Psoas muscle (tissue), 8 donors: ENCODE results near the gene PEX14. TPM values are rescaled to one million over a fixed set of nuclear protein-coding genes. Genes with fewer than 3 reads are reported as not detected.
A peak's percentile ranks its signal among the peaks of the same experiment; 100 is the strongest.

Experiments
- ATAC-seq, 4 donors: fragments of 200-7000 bp; cut with Tn5 transposase; one replicate each; pipeline ENCODE4 v1.9.1; 2020; ENCODE audit warnings: moderate library complexity in 3 of 4, mild to moderate bottlenecking in 2 of 4
- DNase-seq, 2 donors: peaks; one replicate each; pipeline ENCODE4 v3.0.0-alpha.2; 2020
- H3K27ac ChIP-seq: fragments of 200-600 bp; one replicate; pipeline ENCODE4 v1.8.0; 2022
- H3K27me3 ChIP-seq, 3 donors: fragments of 200-600 bp in 1 of 3; one replicate each; pipeline versions ENCODE4 v1.6.1 to v1.8.0; 2013 to 2022; ENCODE audit warnings: low read length in 2 of 3, mild to moderate bottlenecking in 2 of 3, moderate library complexity in 1 of 3; ENCODE audit not compliant: insufficient read depth in 3 of 3
- H3K36me3 ChIP-seq, 2 donors: fragments of 200-600 bp in 1 of 2; one replicate each; pipeline versions ENCODE4 v1.6.1 to v1.8.0; 2013 to 2022; ENCODE audit warnings: low read depth in 1 of 2, mild to moderate bottlenecking in 1 of 2, moderate library complexity in 1 of 2; ENCODE audit not compliant: insufficient read depth in 1 of 2
- H3K4me1 ChIP-seq: fragments of 200-600 bp; one replicate; pipeline ENCODE4 v1.8.0; 2022
- H3K4me3 ChIP-seq: fragments of 200-600 bp; one replicate; pipeline ENCODE4 v1.8.0; 2022; ENCODE audit warnings: mild to moderate bottlenecking
- H3K9me3 ChIP-seq: fragments of 200-600 bp; one replicate; pipeline ENCODE4 v1.8.0; 2022
- WGBS, 3 donors: extraction: QIAGEN DNeasy Blood & Tissue Kit; methylation state at CpG; one replicate each; pipeline versions ENCODE4 v1.1.6 to v1.1.7; 2013; 5-methylcytosine and 5-hydroxymethylcytosine counted together
- intact Hi-C, 2 donors: fragments of 100-400 bp; cut with DNase I; formaldehyde crosslinking; loops; one replicate each; pipeline versions ENCODE4 v1.11.0 to v1.14.2; 2022
- polyA plus RNA-seq, 3 donors: library from polyadenylated mRNA; stranded (reverse); fragments of 200-250 nt; gene quantifications; one replicate each; pipeline ENCODE4 v1.2.3, GENCODE V29; 2013
- total RNA-seq, 4 donors: library from RNA; stranded (reverse); fragmentation: NEBNext Ultra II Directional in 2 of 4; extraction: Animal tissue kit (Norgen Biotek cat#: 25700) in 2 of 4; gene quantifications; one replicate each; pipeline versions ENCODE4 v1.2.1 to v1.2.4, GENCODE V29; 2021 to 2023
- TF ChIP-seq, protein P1 (sequence below): fragments of 200-600 bp; IDR thresholded peaks from one replicate; pipeline ENCODE4 v1.8.0; 2022; ENCODE audit warnings: antibody characterized with exemption
- donor health status: healthy with polysubstance abuse.
- donor health status: DM: no; HTN: no; CAD: no; lungs with moderate emphysema.
- donor health status: Bipolar disorder and iron deficiency.
- donor health status: healthy.
- donor health status: DM: yes; HTN: yes; CAD: no.
- donor health status: DM: no; HTN: no; CAD: no.
- donor health status: DM: no; HTN: no; CAD: no.
- donor health status: DM: yes; HTN: yes; CAD: no.

The PEX14 gene
- total and polyA plus RNA-seq, 7 donors, result 13.7 to 23.5 (median 20.7) TPM

DNA sequence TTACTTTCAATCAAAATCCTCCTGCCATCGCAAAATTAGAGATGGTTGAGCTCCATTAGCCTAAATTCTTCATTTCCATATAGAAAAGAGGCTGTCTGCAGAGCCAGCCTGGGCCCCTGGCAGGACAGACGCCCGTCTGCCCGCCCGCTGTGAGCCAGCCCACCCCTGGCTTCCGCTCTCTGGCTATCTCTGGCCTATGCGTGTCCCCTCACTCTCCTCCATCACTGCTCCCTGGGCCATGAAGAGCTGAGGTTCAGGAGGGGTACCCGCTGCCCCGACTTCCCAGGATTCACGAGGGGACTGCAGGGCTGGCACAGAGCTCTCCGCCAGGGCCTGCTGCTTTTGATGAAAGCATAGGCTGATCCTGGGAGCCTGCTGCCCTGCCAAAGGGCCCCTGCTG is 204.1 kb downstream of the PEX14 start:
- no peak overlapping the region for H3K4me3 ChIP-seq
- H3K9me3 ChIP-seq, result no peaks in the 10 kb centered on the region
- DNase-seq, result no peak
- ATAC-seq, result no peak
- H3K27ac ChIP-seq, result peak overlapping the region; percentile 36
- intact Hi-C loops, result loop anchor here in 1 of 2 donors (5.0 kb wide), 1 partner anchor 162 kb away; no protein-coding TSS in a partner anchor
- WGBS, 3 donors, result 88 to 97% (median 89%) methylated on average over 11 of the region's 11 CpGs
- H3K36me3 ChIP-seq, result no peaks in the 10 kb centered on the region
- TF ChIP-seq, protein P1, sequence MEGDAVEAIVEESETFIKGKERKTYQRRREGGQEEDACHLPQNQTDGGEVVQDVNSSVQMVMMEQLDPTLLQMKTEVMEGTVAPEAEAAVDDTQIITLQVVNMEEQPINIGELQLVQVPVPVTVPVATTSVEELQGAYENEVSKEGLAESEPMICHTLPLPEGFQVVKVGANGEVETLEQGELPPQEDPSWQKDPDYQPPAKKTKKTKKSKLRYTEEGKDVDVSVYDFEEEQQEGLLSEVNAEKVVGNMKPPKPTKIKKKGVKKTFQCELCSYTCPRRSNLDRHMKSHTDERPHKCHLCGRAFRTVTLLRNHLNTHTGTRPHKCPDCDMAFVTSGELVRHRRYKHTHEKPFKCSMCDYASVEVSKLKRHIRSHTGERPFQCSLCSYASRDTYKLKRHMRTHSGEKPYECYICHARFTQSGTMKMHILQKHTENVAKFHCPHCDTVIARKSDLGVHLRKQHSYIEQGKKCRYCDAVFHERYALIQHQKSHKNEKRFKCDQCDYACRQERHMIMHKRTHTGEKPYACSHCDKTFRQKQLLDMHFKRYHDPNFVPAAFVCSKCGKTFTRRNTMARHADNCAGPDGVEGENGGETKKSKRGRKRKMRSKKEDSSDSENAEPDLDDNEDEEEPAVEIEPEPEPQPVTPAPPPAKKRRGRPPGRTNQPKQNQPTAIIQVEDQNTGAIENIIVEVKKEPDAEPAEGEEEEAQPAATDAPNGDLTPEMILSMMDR, result no peak
- no peaks in the 10 kb centered on the region for H3K27me3 ChIP-seq
- H3K4me1 ChIP-seq, result peaks cover 74% of the 10 kb centered on the region

DNA sequence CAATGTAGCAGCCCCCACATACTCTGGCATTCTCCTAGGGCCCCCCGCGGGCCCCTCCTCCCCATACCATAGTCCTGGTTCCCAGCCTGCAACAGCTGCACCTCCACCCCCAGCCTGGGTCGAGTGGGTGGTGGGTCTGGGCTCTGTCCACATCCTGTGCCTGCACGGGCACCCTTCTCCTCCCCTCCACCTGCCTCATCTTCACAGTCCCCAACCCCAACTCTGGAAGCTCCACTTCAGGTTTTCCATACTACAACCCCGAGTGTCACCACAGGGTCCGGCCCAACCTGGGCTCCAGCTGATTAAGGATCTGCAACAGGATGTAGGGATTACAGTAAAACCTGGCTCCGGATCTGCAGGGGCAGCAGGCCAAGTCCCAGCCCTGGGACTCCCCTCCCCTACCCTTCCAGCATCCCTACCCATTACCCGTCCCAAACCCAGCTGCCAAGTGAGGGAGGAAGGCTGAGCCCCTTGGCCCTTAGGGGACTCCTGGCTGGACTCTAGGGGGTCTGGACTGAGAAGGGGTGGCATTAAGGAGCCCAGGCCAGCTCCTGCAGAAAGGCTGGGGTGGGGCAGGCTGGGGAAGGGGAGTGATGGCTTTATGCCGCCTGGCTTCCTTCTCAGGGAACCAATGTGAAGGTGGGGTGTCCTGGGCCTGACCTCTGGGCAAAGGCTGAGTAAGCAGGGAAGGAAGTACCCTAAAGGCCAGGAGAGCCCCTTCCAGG is 204.9 kb downstream of the PEX14 start:
- TF ChIP-seq, protein P1, result no peak
- Histone ChIP-seq H3K4me1 (peaks cover 82% of the 10 kb centered on the region), H3K36me3 (no peaks in the 10 kb centered on the region), H3K9me3 (no peaks in the 10 kb centered on the region), H3K27me3 (no peaks in the 10 kb centered on the region), H3K4me3 (no peak overlapping the region), H3K27ac (peak overlapping the region; percentile 36)
- WGBS, 3 donors, result 28 to 38% (median 29%) methylated on average over 9 of the region's 9 CpGs
- peak in 3 of 4 donors; percentile 16 to 28 (median 21) for ATAC-seq
- no peak for DNase-seq
- intact Hi-C loops, result loop anchor here (5.0 to 10.0 kb wide), 4 partner anchors 63 to 185 kb away; no protein-coding TSS in a partner anchor

Other genes starting within 250 kb of the PEX14 start
- 10 to 100 TPM; 25.1 to 39.2 (median 28.4) TPM for gene PGD, start 75.9 kb upstream of the PEX14 start, total RNA-seq
- 10 to 100 TPM; 24.9 to 33.1 (median 29.5) TPM for gene PGD, start 75.9 kb upstream of the PEX14 start, polyA plus RNA-seq
- 1 to 10 TPM; 2.2 to 7.6 (median 6.6) TPM for gene CENPS, start 44.5 kb upstream of the PEX14 start, total RNA-seq
- 10 to 100 TPM in 1 of 3 donors, 1 to 10 TPM in 2; 7.5 to 31.4 (median 7.5) TPM for gene CENPS, start 44.5 kb upstream of the PEX14 start, polyA plus RNA-seq
- gene CORT, start 24.9 kb upstream of the PEX14 start, total RNA-seq, result not detected
- 1 to 10 TPM in 1 of 3 donors, under 1 TPM in 1, not detected in 1; 0.18 to 1.1 TPM for gene CORT, start 24.9 kb upstream of the PEX14 start, polyA plus RNA-seq
- 10 to 100 TPM; 18.6 to 26.8 (median 21.6) TPM for gene DFFA, start 2.4 kb upstream of the PEX14 start, total RNA-seq
- 10 to 100 TPM; 11.5 to 20.9 (median 20.4) TPM for gene DFFA, start 2.4 kb upstream of the PEX14 start, polyA plus RNA-seq